Measurements from ENCODE around the gene ETV1. TPM values are rescaled to one million over a fixed set of nuclear protein-coding genes. Genes with fewer than 3 reads are reported as not detected.

ETV1 gene
- total RNA-seq, 1 donor from 2014 or later: not detected

GRCh38 chr7:14020339-14020900 lies 31.0 kb upstream of the ETV1 start:
- no peaks in the 10 kb centered on the region for H3K4me1 Mint-ChIP-seq
- intact Hi-C loops (cut with micrococcal nuclease): no loop called here
- H3K27ac Mint-ChIP-seq: no peak overlapping the region
- no peaks in the 10 kb centered on the region for H3K27me3 Mint-ChIP-seq
- ATAC-seq (ENCODE audit: low read depth) (no peak), DNase-seq (no peak)
- POLR2A ChIA-PET: no interaction called here
- no peaks in the 10 kb centered on the region for H3K9me3 Mint-ChIP-seq
- no peak for TF ChIP-seq CTCF (IDR thresholded peaks at IDR 0.05)
- H3K36me3 Mint-ChIP-seq (ENCODE audit: low read depth): no peaks in the 10 kb centered on the region
- H3K4me3 Mint-ChIP-seq: no peak overlapping the region
- CTCF ChIA-PET: no interaction called here

GRCh38 chr7:14018751-14019150 lies 29.3 kb upstream of the ETV1 start:
- ChIA-PET CTCF (no interaction called here), POLR2A (no interaction called here)
- Mint-ChIP-seq H3K4me3 (no peak overlapping the region), H3K9me3 (no peaks in the 10 kb centered on the region), H3K27ac (no peak overlapping the region), H3K36me3 (ENCODE audit: low read depth) (no peaks in the 10 kb centered on the region), H3K4me1 (no peaks in the 10 kb centered on the region), H3K27me3 (no peaks in the 10 kb centered on the region)
- ATAC-seq (ENCODE audit: low read depth): no peak
- DNase-seq: no peak
- TF ChIP-seq CTCF (IDR thresholded peaks at IDR 0.05): no peak
- intact Hi-C loops (cut with micrococcal nuclease): no loop called here

- intact Hi-C loops (cut with micrococcal nuclease): no loop called here
- DNase-seq: no peak
- Mint-ChIP-seq H3K4me1 (no peaks in the 10 kb centered on the region), H3K27ac (no peak overlapping the region), H3K4me3 (no peak overlapping the region), H3K36me3 (ENCODE audit: low read depth) (no peaks in the 10 kb centered on the region), H3K27me3 (no peaks in the 10 kb centered on the region), H3K9me3 (no peaks in the 10 kb centered on the region)
- CTCF ChIA-PET: no interaction called here
- no peak for ATAC-seq (ENCODE audit: low read depth)
- POLR2A ChIA-PET: no interaction called here
- no peak for TF ChIP-seq CTCF (IDR thresholded peaks at IDR 0.05)
Measured at GRCh38 chr7:14016950-14017349, 27.5 kb upstream of the ETV1 start.

- Mint-ChIP-seq H3K4me1 (no peaks in the 10 kb centered on the region), H3K27me3 (no peaks in the 10 kb centered on the region), H3K27ac (no peak overlapping the region), H3K36me3 (ENCODE audit: low read depth) (no peaks in the 10 kb centered on the region), H3K9me3 (no peaks in the 10 kb centered on the region), H3K4me3 (no peak overlapping the region)
- intact Hi-C loops (cut with micrococcal nuclease): no loop called here
- DNase-seq (no peak), ATAC-seq (ENCODE audit: low read depth) (no peak)
- CTCF ChIA-PET: no interaction called here
- no peak for TF ChIP-seq CTCF (IDR thresholded peaks at IDR 0.05)
- POLR2A ChIA-PET: no interaction called here
Measured at GRCh38 chr7:14013898-14014297, 24.4 kb upstream of the ETV1 start.

GRCh38 chr7:14009453-14010418 lies 20.3 kb upstream of the ETV1 start:
- H3K9me3 Mint-ChIP-seq: no peaks in the 10 kb centered on the region
- ATAC-seq (ENCODE audit: low read depth) (no peak), DNase-seq (no peak)
- no peaks in the 10 kb centered on the region for H3K36me3 Mint-ChIP-seq (ENCODE audit: low read depth)
- ChIA-PET CTCF (no interaction called here), POLR2A (no interaction called here)
- no peak overlapping the region for H3K4me3 Mint-ChIP-seq
- TF ChIP-seq CTCF (IDR thresholded peaks at IDR 0.05): no peak
- no peaks in the 10 kb centered on the region for H3K27me3 Mint-ChIP-seq
- H3K27ac Mint-ChIP-seq: no peak overlapping the region
- no peaks in the 10 kb centered on the region for H3K4me1 Mint-ChIP-seq
- intact Hi-C loops (cut with micrococcal nuclease): no loop called here

Measured in activated B cell treated with CpG ODN at 0.5 μM for 24 hours (primary cell).